Right lobe of liver (tissue), 6 donors: Measurements from ENCODE around the gene PFKFB1. TPM values are rescaled to one million over a fixed set of nuclear protein-coding genes. Genes with fewer than 3 reads are reported as not detected.
A peak's percentile ranks its signal among the peaks of the same experiment; 100 is the strongest.

Experiments
- ATAC-seq, 4 donors: fragments of 200-7000 bp; cut with Tn5 transposase; one replicate each; pipeline ENCODE4 v1.9.1; 2020; ENCODE audit warnings: mild to moderate bottlenecking in 4 of 4, moderate library complexity in 4 of 4
- DNase-seq, 3 donors: peaks; one replicate each; pipeline ENCODE4 v3.0.0-alpha.2; 2020
- H3K27ac ChIP-seq, 3 donors: fragments of 200-600 bp; one replicate each; pipeline ENCODE4 v1.8.0; 2022
- H3K27me3 ChIP-seq, 2 donors: fragments of 200-600 bp; one replicate each; pipeline ENCODE4 v1.8.0; 2022
- H3K36me3 ChIP-seq, 4 donors: fragments of 200-600 bp; sonication (generic) in 1 of 4; one replicate each; pipeline versions ENCODE4 v1.5.1 to v1.8.0; 2017 to 2022; ENCODE audit warnings: control low read depth in 1 of 4
- H3K4me1 ChIP-seq, 4 donors: fragments of 200-600 bp; sonication (generic) in 1 of 4; one replicate each; pipeline versions ENCODE4 v1.5.1 to v1.8.0; 2017 to 2022; ENCODE audit warnings: control low read depth in 1 of 4
- H3K4me3 ChIP-seq, 3 donors: fragments of 200-600 bp; one replicate each; pipeline ENCODE4 v1.8.0; 2022
- H3K9me3 ChIP-seq, 4 donors: fragments of 200-600 bp; sonication (generic) in 1 of 4; one replicate each; pipeline versions ENCODE4 v1.5.1 to v1.8.0; 2017 to 2022; ENCODE audit warnings: control low read depth in 1 of 4
- CTCF ChIP-seq, 4 donors: fragments of 200-600 bp in 3 of 4; fragments of 450-650 bp in 1 of 4; IDR thresholded peaks; one replicate each; pipeline versions ENCODE4 v1.5.1 to v1.8.0; 2016 to 2022; ENCODE audit warnings: antibody characterized with exemption in 4 of 4, mild to moderate bottlenecking in 2 of 4
- POLR2A ChIP-seq: fragments of 450-650 bp; IDR thresholded peaks from one replicate; pipeline ENCODE4 v1.6.1; 2017; ENCODE audit warnings: antibody characterized with exemption, mild to moderate bottlenecking
- WGBS: methylation state at CpG from one replicate; pipeline ENCODE4 v1.1.6; 2018; ENCODE audit warnings: low coverage, low lambda C conversion rate; ENCODE audit not compliant: insufficient coverage; ENCODE audit errors: missing lambda C conversion rate; 5-methylcytosine and 5-hydroxymethylcytosine counted together
- intact Hi-C, 2 donors: fragments of 100-400 bp; cut with DNase I; formaldehyde crosslinking; loops; one replicate each; pipeline versions ENCODE4 v1.11.2 to v1.14.1; 2022
- total RNA-seq, 6 experiments: library from RNA; depleted of rRNA in 2 of 6; stranded (reverse); fragments of >200 nt in 2 of 6; fragmentation: NEBNext Ultra II Directional in 3 of 6; extraction: Animal tissue kit (Norgen Biotek cat#: 25700) in 3 of 6; gene quantifications; one replicate each; pipeline versions ENCODE4 v1.1.0 to v1.2.4, GENCODE V29; 2016 to 2023
- donor health status: DM: no; HTN: yes; CAD: no.
- donor health status: DM: no; HTN: no; CAD: no.
- donor health status: DM: no; HTN: no; CAD: no.
- donor health status: DM: no; HTN: yes; CAD: no.
- donor health status: DM: no; HTN: yes; CAD: no.

Gene PFKFB1
- total RNA-seq, 6 experiments from 2014 or later, result 3.8 to 21.8 (median 16.7) TPM

DNA sequence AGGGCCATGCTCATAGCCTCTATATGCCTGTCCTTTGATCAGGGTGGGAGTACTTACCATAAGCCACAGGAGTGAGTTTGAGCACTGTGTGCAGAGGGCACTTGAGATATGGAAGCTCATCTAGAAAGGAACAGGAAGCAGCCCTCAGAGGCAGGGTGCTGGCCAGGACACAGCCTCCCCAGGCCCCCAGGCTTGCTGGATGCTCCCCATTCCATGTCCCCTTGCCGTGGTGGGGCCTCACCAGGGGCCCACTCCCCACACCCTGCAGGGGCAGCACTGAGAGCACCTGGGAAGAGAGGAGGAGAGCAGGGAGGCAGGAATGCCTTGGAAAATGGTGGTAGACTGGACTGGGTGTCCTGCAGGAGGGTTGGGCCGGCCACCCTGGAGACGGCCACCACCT lies 59.1 kb downstream of the PFKFB1 start:
- H3K27ac ChIP-seq, result no peak overlapping the region
- DNase-seq (peak in 1 of 3 donors; percentile 38), ATAC-seq (no peak)
- H3K4me1 ChIP-seq, result no peaks in the 10 kb centered on the region
- peaks cover 0 to 5% (median 0%) of the 10 kb centered on the region in 4 donors for H3K36me3 ChIP-seq
- no peak overlapping the region for H3K4me3 ChIP-seq
- TF ChIP-seq CTCF (IDR thresholded peaks at IDR 0.05) (no peak), POLR2A (no peak)
- intact Hi-C loops, result no loop called here
- H3K27me3 ChIP-seq, result no peaks in the 10 kb centered on the region
- no CpG with 5 or more reads among the region's 3 CpGs for whole genome bisulfite sequencing
- H3K9me3 ChIP-seq, result no peaks in the 10 kb centered on the region

DNA sequence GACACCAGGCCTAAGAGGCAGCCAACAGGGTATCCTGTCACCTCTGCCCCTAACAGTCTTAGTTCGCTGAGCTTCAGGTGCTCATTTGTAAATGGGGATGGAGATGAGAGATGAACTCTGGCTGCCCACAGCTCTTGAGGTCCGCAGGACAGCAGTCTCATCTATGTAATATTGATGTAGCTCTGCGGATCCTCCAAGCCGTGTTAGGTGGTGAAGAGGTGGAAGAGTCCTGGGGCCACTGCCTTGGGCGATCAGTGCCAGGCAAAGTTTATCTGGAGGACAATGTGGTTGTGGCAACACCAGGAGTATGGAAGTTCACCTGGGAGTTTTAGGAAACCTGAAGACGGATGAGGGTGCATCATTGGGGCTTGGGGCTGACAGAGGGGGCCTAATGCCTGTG lies 59.9 kb downstream of the PFKFB1 start:
- peaks cover 0 to 5% (median 0%) of the 10 kb centered on the region in 4 donors for H3K36me3 ChIP-seq
- ATAC-seq, result no peak
- H3K9me3 ChIP-seq, result no peaks in the 10 kb centered on the region
- no peaks in the 10 kb centered on the region for H3K27me3 ChIP-seq
- no peak overlapping the region for H3K4me3 ChIP-seq
- no peak for DNase-seq
- H3K4me1 ChIP-seq, result no peaks in the 10 kb centered on the region
- 49% methylated on average over 5 of the region's 6 CpGs for WGBS
- no peak for TF ChIP-seq POLR2A
- no peak for TF ChIP-seq CTCF (IDR thresholded peaks at IDR 0.05)
- H3K27ac ChIP-seq, result no peak overlapping the region
- intact Hi-C loops, result no loop called here

GRCh38 chrX:54933150-54933826 lies 60.7 kb downstream of the PFKFB1 start:
- H3K36me3 ChIP-seq, result peaks cover 0 to 5% (median 0%) of the 10 kb centered on the region in 4 donors
- no peaks in the 10 kb centered on the region for H3K9me3 ChIP-seq
- H3K27ac ChIP-seq, result no peak overlapping the region
- no peak overlapping the region for H3K4me3 ChIP-seq
- no peak for ATAC-seq
- no peaks in the 10 kb centered on the region for H3K4me1 ChIP-seq
- H3K27me3 ChIP-seq, result no peaks in the 10 kb centered on the region
- TF ChIP-seq CTCF (IDR thresholded peaks at IDR 0.05) (no peak), POLR2A (no peak)
- 75% methylated on average over 8 of the region's 10 CpGs for WGBS
- intact Hi-C loops, result no loop called here
- DNase-seq, result no peak

DNA sequence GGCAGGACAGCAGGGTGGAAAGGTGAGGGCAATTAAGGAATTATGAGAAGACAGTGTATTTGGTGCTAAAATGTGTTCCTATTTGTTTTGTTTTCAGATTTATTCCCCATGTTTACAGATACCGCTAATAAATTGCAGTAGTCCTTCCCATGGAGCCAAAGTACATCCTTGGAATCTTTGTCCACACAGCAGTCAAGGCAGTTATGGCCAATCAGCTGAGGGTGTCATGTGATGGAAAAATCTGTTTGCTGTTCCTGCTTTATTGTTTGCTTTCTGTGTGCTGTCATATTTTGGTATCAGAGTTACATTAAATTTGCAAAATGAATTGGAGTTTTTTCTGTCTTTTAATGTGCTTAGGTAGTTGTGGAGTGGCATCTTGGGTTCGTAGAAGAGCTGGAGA lies 62.9 kb downstream of the PFKFB1 start:
- 41% methylated on average over 2 of the region's 2 CpGs for WGBS
- Histone ChIP-seq H3K4me3 (no peak overlapping the region), H3K27me3 (no peaks in the 10 kb centered on the region), H3K27ac (no peak overlapping the region), H3K9me3 (no peaks in the 10 kb centered on the region), H3K4me1 (no peaks in the 10 kb centered on the region), H3K36me3 (peaks cover 0 to 5% (median 0%) of the 10 kb centered on the region in 4 donors)
- ATAC-seq, result no peak
- TF ChIP-seq CTCF (IDR thresholded peaks at IDR 0.05) (no peak), POLR2A (no peak)
- DNase-seq, result no peak
- intact Hi-C loops, result no loop called here
